Chondrocyte (in vitro differentiated cells): ENCODE data around the gene ATP6V0D1. TPM values are rescaled to one million over a fixed set of nuclear protein-coding genes. Genes with fewer than 3 reads are reported as not detected.

Experiments used
- DNase-seq: peaks from one replicate; pipeline ENCODE4 v3.0.0; 2021; ENCODE audit warnings: mixed read lengths, low spot score
- H3K27ac Mint-ChIP-seq: one replicate; pipeline ENCODE4 v1.8.0; 2021; ENCODE audit warnings: mild to moderate bottlenecking, moderate library complexity, mixed read lengths; ENCODE audit not compliant: unreplicated experiment
- H3K27me3 Mint-ChIP-seq: 2 replicates; pipeline ENCODE4 v1.8.0; 2021; ENCODE audit warnings: low read depth, mixed read lengths
- H3K36me3 Mint-ChIP-seq: 2 replicates; pipeline ENCODE4 v1.8.0; 2021; ENCODE audit warnings: low read depth, mixed read lengths
- H3K4me1 Mint-ChIP-seq: 2 replicates; pipeline ENCODE4 v1.8.0; 2021; ENCODE audit warnings: low read depth, mild to moderate bottlenecking, mixed read lengths
- H3K4me3 Mint-ChIP-seq: one replicate; pipeline ENCODE4 v1.8.0; 2021; ENCODE audit warnings: mild to moderate bottlenecking, moderate library complexity, mixed read lengths; ENCODE audit not compliant: unreplicated experiment
- H3K9me3 Mint-ChIP-seq: 2 replicates; pipeline ENCODE4 v1.8.0; 2021; ENCODE audit warnings: low read depth, mixed read lengths
- total RNA-seq: library from RNA; stranded (reverse); gene quantifications from 3 replicates; pipeline ENCODE4 v1.2.1, GENCODE V29; 2021
- TF ChIP-seq, protein P1 (sequence below): fragments of 200-600 bp; sonication (generic); IDR thresholded peaks from 2 replicates; pipeline ENCODE4 v1.5.0; 2021; ENCODE audit warnings: antibody characterized with exemption, mild to moderate bottlenecking, moderate library complexity

Gene ATP6V0D1
- total RNA-seq, 1 donor from 2014 or later: 85.5 TPM

DNA sequence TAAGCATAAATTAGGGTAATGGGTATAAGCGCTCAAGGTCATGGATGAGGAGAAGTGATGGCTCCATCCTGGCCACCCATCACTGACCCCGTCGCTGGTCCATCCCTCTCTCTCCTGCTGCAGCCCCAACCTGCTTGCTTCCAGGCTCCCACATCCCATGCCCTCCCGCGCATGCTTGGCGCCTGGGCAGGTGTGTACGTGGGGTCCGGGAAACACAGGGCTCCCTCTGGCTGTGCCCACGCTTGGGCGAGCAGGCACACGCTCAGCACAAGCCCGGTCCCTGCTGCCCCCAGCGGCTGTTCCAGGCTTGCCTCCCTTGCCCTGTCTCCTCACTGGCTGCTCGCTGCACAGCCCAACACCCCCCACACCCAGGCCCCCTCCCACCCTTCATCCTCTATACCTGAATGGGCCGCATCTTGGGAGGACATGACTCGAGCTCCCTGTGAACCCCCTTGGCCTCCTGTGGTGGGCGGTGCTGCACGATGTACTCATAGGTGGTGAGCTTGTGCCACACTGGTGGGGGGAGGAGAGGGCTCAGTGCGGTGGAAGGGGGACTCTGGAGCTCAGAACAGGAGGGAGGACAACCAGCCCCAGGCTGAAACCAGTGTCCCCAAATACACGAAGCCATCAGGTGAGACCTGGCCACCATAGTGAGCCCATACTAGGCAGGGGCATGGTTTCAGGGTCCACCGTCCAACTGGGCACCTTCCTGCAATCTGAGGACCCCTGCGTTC is 83.0 kb downstream of the ATP6V0D1 start:
- no peak for DNase-seq
- H3K9me3 Mint-ChIP-seq: no peaks in the 10 kb centered on the region
- peaks cover 15% of the 10 kb centered on the region for H3K4me1 Mint-ChIP-seq
- TF ChIP-seq, protein P1, sequence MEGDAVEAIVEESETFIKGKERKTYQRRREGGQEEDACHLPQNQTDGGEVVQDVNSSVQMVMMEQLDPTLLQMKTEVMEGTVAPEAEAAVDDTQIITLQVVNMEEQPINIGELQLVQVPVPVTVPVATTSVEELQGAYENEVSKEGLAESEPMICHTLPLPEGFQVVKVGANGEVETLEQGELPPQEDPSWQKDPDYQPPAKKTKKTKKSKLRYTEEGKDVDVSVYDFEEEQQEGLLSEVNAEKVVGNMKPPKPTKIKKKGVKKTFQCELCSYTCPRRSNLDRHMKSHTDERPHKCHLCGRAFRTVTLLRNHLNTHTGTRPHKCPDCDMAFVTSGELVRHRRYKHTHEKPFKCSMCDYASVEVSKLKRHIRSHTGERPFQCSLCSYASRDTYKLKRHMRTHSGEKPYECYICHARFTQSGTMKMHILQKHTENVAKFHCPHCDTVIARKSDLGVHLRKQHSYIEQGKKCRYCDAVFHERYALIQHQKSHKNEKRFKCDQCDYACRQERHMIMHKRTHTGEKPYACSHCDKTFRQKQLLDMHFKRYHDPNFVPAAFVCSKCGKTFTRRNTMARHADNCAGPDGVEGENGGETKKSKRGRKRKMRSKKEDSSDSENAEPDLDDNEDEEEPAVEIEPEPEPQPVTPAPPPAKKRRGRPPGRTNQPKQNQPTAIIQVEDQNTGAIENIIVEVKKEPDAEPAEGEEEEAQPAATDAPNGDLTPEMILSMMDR: no peak
- no peaks in the 10 kb centered on the region for H3K36me3 Mint-ChIP-seq
- H3K27me3 Mint-ChIP-seq: peaks cover 2% of the 10 kb centered on the region
- no peak overlapping the region for H3K4me3 Mint-ChIP-seq
- no peak overlapping the region for H3K27ac Mint-ChIP-seq

DNA sequence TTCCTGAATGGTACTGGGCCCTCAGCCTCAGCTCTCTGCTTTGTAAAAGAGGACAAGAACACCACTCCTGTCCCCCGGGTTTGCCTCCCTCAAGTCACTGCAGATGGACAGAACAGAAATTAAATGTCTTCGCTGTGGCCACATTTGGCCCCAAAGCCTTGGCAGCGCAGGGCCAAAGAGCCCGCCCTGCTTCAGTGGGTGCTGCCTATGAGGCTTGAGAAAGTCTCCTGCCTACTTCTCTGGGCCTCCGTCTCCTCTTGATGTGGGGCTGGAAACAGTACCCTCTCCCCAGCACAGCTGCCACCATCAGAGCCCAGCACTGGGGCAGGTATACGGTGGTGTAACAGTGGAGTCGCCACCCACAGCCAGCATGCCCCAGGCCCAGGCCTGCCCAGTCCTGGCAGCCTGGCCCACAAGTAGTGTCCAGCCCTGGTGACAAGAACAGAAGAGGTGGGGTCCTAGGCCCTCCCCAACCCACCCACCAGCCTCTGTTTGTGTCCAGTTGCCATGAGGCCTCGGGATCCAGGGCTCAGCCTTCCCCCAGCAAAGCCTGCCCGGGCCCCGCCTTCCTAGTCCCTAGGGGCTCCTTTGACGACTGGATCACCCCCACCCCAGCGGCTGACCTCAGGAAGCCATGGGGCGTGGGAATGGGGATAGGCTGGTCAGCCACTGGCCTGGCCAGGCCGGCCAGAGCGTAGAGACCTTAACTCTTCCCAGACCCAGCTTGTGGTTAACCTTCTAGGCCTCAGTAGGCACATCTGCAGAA is 83.7 kb downstream of the ATP6V0D1 start:
- Mint-ChIP-seq H3K27me3 (peaks cover 2% of the 10 kb centered on the region), H3K4me1 (peaks cover 21% of the 10 kb centered on the region), H3K27ac (no peak overlapping the region), H3K36me3 (no peaks in the 10 kb centered on the region), H3K4me3 (no peak overlapping the region), H3K9me3 (no peaks in the 10 kb centered on the region)
- TF ChIP-seq, protein P1: no peak
- DNase-seq: peak; percentile 69

DNA sequence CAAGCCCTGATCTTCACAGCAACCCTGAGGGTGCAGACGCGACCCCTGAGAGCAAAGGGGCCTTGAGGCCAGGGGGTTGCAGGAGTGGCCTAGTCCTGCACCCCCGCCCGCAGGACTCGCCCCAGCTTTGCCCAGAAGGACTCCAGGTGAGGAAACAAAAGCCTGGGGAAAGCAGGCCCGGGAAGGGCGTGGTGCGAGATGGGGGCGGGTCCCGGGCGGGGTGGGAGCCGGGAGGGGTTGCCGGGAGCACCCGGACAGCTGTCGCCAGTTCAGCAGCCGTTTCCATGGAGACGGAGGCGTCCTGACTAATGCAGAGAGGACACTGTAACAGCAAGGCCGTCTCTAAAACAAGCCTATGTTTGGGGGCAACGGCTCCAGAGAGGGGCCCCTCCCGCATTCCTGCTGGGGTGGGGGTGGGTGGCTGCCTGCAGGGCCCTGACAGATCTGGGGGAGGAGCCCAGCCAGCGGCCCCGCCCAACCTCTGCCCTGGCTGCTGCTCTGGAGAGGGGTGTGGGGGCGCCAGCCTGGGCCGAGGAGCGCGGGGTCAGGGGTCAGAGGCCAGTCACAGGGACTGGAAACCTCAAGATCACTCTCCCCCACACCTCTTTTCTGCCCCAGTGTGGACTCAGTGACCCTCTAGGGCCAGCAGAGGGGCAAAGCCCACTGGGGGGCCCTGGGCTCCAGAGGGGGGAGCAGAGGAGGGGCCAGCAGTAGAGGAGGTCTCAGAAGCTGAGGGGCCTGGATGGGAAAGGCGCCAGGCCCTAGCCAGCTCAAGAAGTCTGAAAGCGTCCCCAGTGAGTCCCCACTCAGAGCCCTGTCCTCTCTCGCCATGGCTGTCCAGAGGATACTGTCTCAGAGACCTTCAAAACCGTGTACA is 84.6 kb downstream of the ATP6V0D1 start:
- Mint-ChIP-seq H3K27ac (no peak overlapping the region), H3K36me3 (no peaks in the 10 kb centered on the region), H3K4me1 (peaks cover 21% of the 10 kb centered on the region), H3K27me3 (peaks cover 2% of the 10 kb centered on the region), H3K4me3 (no peak overlapping the region), H3K9me3 (no peaks in the 10 kb centered on the region)
- TF ChIP-seq, protein P1: no peak
- no peak for DNase-seq

DNA sequence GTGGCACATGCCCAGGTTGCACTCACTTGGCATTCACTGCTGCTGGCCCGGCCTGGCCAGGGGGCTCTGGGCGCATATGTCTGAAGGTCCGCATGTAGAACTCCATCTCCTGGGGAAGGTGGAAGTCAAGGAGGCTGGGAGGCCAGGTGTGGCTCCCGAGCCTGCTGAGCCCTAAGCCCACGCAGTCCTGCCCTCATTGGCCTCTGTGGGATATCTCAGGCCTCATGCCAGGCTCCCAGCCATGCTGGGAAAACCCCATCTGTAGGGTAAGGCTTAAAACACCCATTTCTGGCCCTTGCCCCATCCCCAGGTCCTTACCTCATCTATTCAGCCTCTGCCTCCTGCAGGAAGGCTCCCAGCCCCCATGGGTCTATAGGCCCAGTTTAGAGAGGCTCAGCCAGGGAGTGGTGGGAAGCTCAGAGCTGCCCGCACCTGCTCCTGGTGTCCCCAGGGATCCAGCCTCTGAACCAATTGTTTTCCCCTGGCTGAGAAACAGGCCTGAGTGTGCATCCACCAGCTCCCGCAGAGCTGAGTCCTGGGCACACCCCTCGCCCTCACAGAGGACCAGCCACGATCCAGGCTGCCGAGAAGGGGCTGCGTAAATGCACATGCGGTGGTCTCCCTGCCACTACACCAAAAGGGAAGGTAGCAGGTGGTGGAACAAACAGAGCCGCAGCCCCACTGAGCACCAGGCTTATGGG is 85.3 kb downstream of the ATP6V0D1 start:
- TF ChIP-seq, protein P1: no peak
- Mint-ChIP-seq H3K4me1 (peaks cover 21% of the 10 kb centered on the region), H3K27me3 (peaks cover 2% of the 10 kb centered on the region), H3K27ac (no peak overlapping the region), H3K4me3 (no peak overlapping the region), H3K36me3 (no peaks in the 10 kb centered on the region), H3K9me3 (no peaks in the 10 kb centered on the region)
- no peak for DNase-seq
